Measurements from ENCODE around the gene CACNA2D2.

- no peak for TF ChIP-seq CTCF (IDR thresholded peaks at IDR 0.05)
- TF ChIP-seq EZH2 (IDR thresholded peaks at IDR 0.05): no peak
These were observed 177.3 kb downstream of the CACNA2D2 start for GRCh38 chr3:50326182-50326541.

Measured in neural progenitor cell (in vitro differentiated cells).